Stimulated activated CD4-positive, alpha-beta T cell treated with anti-CD3 and anti-CD28 coated beads, Interleukin-15, amount 100 ng/mL, for 48 hours (primary cell): Measurements from ENCODE around the gene TFDP2.

Experiments used
- DNase-seq, 2 donors: peaks; one replicate each; pipeline ENCODE4 v3.0.0-alpha.2; 2020; ENCODE audit warnings: low read depth in 2 of 2

TFDP2 gene

DNA sequence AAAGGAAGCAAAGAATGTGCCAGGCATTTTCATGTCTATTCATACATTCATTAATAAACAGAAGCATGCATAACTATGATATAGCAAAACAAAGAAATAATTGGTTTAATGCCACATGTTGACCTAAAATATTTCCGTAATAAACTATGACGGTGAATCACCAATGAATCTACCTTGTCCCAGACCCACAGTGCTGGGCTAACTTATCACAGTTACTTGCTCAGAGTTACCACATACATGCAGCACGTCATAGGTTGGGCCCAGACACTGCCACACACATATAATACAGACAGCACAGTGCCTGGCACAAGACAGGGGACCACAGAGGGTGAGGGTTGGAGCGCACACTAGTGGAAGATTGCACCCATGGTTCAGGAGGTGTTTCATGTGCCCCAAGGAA lies 186.0 kb downstream of the TFDP2 start:
- no peak for DNase-seq

DNA sequence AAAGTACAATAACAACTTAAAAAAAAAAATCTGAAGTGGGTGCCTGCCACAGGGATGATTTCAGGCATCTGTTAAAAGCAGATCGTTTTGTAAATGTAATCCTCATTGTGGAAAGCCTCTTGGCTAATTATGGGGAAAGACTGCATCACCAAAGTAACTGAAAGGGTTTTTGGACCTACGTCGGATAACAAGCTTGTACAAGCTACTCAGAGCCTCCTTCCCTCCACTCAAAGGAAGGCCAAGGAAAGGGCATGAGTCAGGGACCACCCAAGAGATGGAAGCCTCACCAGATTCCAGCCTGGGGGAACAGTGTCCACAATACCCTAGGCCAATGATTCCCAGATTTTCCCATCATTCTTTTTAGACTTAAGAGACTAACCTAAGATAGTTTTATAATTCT lies 188.6 kb downstream of the TFDP2 start:
- no peak for DNase-seq

DNA sequence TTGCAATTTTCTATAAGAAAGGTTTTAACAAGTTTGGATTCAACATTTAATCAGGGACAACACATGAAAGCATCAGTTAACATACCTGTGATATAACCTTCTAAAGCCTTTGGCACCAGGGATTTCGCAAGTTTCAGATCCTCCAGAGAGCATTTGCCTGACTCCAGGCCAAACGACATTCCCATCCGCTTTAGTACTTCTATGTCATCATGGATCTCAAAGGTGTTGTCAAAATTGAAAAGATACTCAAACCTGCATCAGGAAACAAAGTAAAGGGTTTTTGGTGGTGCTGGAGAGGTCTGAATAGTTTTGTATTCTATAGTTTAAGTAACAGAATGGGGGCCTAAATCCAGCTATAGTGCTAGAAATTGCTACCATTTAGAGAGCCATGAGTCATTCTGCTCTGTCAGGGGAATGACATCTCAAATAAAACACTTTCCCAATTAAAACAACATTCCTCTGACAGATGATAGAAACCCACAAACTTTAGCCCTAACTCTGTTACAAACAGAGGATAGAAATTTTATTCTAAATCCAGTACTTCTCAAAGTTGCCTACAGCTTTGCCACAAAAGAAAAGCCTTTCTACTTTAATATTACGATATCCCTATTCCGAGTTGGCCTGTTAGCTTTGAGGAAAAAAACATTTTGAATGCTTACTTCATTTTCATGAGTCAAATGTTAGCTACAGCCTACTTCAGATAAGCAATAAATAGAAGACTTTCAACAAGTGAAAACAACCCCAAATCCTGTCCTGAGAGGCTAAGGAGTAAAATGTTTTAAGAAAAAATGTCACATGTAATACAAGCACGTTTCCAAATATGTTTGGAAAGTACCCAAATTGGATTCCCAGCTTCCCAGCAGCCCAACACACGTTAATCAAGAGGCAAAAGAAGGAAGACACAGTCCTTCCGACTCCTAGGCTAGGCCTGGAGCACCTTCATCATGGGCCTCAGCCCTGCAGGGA lies 189.5 kb downstream of the TFDP2 start:
- no peak for DNase-seq

GRCh38 chr3:141955175-141955574 lies 194.2 kb downstream of the TFDP2 start:
- no peak for DNase-seq

DNA sequence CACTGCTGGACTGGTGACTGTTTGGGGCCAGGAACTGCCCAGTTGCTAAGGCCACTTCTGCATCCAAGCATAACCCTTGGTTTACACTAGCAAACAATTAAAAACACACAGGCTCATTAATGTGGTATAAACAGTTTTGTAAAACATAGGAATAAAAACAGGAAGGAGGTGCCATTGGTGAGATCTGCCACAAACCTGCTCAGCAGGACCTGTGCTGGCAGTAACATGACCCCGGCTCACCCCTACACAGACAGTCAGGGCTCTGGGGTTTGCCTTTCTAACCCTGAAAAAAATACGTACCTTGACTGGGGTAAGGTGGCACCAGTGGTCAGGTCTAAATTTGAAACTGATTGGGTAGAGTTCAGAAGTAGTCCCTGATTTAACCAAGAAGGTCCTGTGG lies 196.7 kb downstream of the TFDP2 start:
- no peak for DNase-seq

GRCh38 chr3:141950572-141951493 lies 198.5 kb downstream of the TFDP2 start:
- DNase-seq: no peak

- no peak for DNase-seq
Observed at GRCh38 chr3:141949972-141950371, 199.4 kb downstream of the TFDP2 start.

- DNase-seq: no peak
Observed at GRCh38 chr3:141949399-141949798, 199.9 kb downstream of the TFDP2 start.

DNA sequence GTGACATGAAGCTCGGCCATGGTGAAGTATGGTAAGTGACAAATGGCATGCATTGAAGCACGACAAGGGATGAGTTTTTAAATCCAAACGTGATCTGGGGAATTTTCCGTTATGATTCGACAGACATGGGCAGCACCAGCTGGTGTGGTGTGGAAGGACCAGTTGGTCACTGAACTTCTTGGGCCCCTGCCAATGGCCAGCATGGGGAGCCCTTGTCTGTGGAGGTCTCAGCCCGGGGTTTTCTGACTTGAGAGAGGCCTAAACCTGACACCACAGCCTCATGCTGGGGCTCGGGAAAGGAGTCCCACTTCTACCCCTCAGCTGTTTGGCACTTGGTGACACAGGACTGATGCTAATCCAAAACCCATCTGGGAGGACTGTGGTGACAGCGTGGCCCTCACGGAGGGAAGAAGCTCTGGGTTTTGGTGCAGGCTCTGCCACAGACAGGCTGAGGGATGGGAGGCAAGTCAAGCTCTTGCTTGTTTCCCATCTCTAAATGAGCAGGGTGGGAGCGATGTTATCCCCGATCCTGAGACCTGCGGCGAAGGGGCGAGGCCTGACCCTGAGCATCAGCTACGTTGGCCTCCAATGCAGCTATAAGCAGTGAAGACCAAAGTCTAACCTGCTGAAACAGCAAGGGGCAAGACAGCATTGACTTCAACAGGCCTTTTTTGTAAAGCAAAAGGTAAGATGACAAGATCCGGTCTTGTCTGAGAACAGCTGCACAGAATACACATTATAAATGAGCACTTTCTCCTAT lies 203.4 kb downstream of the TFDP2 start:
- DNase-seq: no peak

GRCh38 chr3:141942006-141942405 lies 207.3 kb downstream of the TFDP2 start:
- no peak for DNase-seq

- DNase-seq: no peak
Observed at GRCh38 chr3:141941093-141941492, 208.3 kb downstream of the TFDP2 start.

DNA sequence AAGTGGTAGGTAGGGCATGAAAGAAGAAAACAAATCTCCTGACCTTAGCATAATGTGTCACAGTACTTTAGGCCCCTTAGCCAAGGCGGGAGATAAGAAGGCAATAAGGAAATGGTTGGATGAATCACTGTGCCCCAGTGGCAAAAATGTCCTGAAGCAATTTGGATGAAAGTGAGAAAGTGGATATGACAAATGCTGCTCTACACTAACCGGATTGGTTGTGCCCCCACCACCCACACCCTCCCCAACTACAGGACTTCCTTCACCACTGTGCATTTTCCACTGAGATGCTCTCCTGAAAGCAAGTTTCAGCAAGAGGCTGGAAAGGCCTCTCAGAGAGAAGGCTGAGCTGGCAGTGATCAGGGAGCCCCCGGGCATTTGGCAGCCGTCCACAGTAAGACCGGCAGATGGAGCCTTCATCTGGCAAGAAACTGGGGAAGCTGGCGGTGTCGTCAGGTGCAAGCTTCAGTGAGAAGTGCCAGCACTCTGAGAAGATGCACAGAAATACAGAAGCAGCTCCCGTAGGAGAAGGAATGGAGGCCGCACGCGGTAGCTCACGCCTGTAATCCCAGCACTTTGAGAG lies 209.1 kb downstream of the TFDP2 start:
- peak; percentile 55 to 61 for DNase-seq

DNA sequence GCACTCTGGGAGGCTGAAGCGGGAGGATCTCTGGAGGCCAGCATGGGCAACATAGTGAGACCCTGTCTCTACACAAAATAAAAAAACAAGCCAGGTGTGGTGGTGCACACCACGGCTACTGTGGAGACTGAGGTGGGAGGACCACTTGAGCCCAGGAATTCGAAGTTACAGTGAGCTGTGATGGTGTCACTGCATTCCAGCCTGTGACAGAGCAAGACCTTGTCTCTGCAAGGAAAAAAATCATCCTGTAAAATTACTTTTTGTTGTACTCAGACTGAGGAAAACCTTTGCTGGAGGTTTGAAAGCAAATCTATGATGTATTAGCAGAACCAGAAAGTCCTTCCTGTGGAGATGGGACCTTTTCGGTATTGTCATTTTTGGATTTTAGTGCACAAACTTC lies 209.6 kb downstream of the TFDP2 start:
- DNase-seq: no peak

DNA sequence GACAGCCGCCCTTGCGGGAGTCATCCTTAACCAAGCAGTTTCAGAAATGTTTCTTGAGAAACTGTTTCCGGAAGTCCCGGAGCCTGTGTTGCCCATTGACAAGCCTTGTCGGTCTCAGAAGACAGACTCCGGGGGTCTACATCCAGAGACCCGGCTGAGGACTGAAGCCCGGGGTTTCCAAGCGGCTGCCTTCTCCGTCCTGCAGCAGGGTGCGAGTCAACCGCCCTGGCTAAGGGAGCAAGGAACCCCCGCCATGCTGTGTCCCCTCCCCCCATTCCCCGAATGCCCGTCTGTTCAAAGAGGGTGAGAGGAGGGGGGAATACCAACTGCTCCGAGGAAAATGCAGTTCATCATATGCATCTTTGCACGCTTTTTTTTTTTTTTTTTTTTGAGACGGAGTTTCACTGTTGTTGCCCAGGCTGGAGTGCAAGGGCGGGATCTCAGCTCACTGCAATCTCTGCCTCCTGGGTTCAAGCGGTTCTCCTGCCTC lies 211.3 kb downstream of the TFDP2 start:
- DNase-seq: no peak

- no peak for DNase-seq
Observed at GRCh38 chr3:141934354-141934753, 215.0 kb downstream of the TFDP2 start.

- no peak for DNase-seq
Observed at GRCh38 chr3:141933421-141934300, 215.7 kb downstream of the TFDP2 start.

GRCh38 chr3:141930801-141931200 lies 218.5 kb downstream of the TFDP2 start:
- no peak for DNase-seq

DNA sequence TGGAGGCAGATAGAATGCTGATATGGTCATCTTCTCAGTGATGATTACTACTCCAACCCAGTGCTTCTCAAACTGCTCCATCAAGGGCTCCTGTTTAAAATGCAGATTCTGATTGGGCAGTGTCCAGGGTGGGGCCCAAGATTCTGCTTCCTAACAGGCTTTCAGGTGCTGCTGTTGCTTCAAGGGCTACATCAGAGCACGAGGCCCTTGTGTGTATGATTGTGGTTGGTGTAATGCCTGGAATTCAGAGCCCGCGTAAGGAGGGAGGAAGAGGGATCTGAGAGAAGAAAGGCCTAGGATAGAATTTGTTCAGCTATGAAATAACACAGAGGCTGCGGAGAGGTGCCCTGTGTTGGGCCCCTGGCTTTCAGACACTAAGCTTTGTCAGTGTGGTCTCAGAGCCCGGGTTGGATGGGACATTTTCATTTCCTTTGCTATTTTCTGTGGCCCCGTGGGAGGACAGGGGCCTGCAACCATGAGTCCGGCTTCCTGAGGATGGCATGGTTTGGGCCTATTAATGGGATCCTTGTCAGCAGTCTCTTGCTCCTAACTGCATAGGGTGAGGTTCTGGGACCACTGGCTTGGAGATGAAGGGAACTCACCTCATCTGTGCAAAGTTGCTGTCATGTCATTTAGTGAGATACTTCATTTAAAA lies 219.9 kb downstream of the TFDP2 start:
- no peak for DNase-seq

GRCh38 chr3:141928631-141929270 lies 220.6 kb downstream of the TFDP2 start:
- no peak for DNase-seq
